ENCODE results near the gene PPP1R18.

GRCh38 chr6:30724906-30725667 lies 38.6 kb upstream of the PPP1R18 start:
- TF ChIP-seq CTCF (IDR thresholded peaks at IDR 0.05) (no peak), ZFX (IDR thresholded peaks at IDR 0.05; ENCODE audit: borderline replicate concordance) (no peak)
